Fibroblast of skin of scalp (primary cell): Measurements from ENCODE around the gene UNC119B.
"Not testable (repeated sequence)": the region's sequence is repeated elsewhere in the genome, so short reads cannot be mapped to it uniquely, and the experiment has no call there.

Experiments
- DNase-seq: peaks from one replicate; pipeline ENCODE4 v3.0.0-alpha.2; 2013

The UNC119B gene

DNA sequence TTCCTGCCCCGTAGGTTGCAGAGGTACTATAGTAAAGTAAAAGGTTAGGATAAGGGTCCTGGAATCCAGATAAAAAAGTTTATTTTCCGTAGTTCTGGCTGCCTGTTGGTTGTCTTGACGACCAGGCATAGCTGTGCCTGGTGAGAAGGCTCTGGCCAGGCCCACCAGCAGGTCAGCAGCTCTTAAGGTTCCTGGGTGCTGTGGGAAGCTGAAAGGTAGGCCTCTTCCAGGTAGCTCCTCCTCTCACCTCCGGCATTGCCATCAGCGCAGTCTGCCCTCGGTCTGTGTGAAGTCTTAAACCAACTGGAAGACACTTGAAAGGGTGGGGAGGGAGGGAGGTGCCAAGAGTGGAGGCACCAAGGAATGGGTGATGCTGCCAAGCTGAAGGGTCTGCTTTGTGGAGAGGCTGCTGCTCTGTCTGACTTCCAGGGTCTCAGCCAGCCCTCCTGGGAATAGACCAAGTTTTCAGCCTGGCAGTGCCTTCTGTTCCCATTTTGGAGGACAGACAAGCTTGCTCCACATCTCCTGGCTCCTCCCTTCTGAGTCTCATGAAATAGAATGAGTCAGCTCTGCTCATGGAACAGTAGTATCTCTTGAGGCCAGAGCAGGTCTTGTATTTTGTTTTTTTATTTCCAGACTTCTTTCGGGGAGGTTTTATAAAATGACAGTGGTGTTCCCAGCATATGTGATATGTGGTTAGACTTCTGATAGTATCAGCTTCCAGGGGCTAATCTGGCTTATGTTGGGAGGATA, 10.2 kb downstream of the UNC119B start:
- DNase-seq, result peak; percentile 30

- no peak for DNase-seq
Observed at GRCh38 chr12:120720987-120721801, 10.9 kb downstream of the UNC119B start.

DNA sequence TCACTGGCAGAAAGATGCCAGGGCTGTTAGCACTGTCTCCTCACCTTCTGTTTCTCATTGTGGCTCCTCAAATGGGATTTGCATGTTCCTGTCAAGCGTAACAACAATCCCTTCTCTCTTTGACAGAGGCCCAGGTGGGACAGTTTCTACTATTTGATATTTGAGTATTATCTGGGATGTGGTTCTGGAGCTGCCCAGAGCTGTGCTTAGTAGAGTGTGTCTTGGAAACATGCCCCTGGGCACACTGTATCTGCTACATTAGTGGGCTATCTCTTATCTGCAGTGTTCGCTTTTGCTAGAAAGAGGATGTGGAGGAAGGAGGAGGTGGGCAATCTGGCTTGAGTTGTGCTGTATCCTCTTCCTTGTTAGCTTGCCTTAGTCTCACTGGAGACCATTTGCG, 11.6 kb downstream of the UNC119B start:
- DNase-seq, result no peak

DNA sequence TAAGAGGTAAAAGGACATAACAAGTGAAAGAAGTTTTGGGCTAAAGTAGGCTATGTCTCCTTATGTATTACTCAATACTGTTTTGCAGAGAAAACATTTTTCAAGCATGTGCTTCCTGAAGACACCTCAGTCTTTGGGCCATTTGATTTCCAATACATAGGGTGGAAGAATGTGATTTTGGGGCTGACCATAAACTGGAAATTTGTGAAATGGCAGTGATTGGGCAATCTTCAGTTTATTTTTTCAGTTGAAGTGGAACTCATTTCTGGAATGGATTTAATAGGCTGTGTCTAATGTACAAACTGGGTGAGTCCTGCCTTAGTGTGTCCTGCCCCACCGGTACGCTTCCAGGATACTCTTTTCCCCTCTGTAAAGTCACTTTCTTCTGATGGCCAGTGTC, 12.5 kb downstream of the UNC119B start:
- DNase-seq, result no peak

DNA sequence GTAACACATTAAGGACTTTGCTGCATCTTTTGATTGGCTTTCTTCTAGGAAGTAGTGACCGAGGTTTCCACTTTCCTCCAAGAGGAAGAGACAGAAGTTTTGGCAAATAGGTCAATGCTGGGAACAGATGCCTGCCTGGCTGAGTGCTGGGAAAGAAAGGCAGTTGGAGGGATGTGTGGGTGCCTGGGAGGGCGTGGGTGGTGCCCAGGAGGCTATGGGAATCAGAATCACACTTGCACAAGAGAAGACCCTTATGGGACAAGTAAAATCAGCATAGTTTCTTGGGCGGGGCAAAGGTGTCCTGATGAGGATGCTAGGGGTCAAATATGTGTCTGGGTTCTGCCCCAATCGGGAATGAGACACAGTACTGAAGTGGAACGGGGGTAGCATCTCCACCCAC, 14.5 kb downstream of the UNC119B start:
- DNase-seq, result no peak

GRCh38 chr12:120725151-120725658, 14.9 kb downstream of the UNC119B start:
- no peak for DNase-seq

GRCh38 chr12:120725659-120726509, 15.6 kb downstream of the UNC119B start, which contains the start of gene ACADS:
Gene ACADS (plus strand): TSS chr12:120725826. CDS start chr12:120725886, 60 bp downstream.
- peak; percentile 87 for DNase-seq

DNA sequence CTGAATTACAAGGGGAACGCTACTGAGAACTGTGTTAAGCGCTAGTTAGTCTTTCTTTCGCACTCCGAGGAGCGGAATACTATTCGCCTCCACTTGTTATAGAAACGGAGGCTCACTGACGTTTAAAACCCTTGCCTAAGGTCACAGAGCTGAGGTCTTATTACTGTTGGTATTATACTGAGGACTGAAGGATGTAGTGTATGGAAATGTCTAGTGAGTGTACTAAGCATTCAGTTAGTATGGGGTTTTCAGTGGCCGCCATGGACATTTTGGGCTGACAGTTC, 16.2 kb downstream of the UNC119B start:
- DNase-seq, result no peak

- DNase-seq, result no peak
Observed at GRCh38 chr12:120726961-120727360, 16.7 kb downstream of the UNC119B start.

DNA sequence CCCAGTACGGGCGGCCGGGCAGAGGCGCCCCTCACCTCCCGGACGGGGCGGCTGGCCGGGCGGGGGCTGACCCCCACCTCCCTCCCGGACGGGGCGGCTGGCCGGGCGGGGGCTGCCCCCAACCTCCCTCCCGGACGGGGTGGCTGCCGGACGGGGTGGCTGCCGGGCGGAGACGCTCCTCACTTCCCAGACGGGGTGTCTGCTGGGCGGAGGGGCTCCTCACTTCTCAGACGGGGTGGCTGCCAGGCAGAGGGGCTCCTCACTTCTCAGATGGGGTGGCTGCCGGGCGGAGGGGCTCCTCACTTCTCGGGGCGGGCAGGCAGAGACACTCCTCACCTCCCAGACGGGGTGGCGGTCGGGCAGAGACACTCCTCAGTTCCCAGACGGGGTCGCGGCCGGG, 21.9 kb downstream of the UNC119B start:
- not testable (repeated sequence) for DNase-seq

- no peak for DNase-seq
Observed at GRCh38 chr12:120733574-120733973, 23.3 kb downstream of the UNC119B start.

- no peak for DNase-seq
Observed at GRCh38 chr12:120734210-120734609, 24.0 kb downstream of the UNC119B start.

DNA sequence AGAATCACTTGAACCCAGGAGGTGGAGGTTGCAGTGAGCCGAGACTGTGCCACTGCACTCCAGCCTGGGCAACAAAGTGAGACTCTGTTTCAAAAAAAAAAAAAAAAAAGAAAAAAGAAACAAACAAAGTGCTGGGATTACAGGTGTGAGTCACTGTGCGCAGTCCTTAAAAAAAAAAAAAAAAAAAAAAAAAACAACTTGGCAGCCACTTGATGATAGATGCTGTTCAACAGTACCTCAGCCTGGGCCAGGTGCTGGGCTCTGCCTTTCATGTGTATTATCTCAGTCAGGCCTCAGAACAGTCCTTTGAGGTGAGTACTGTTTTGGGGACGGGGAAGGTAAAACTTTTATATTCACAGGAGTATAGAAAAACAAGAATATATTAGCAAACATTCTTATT, 24.9 kb downstream of the UNC119B start:
- DNase-seq, result no peak

GRCh38 chr12:120736404-120737331, 26.4 kb downstream of the UNC119B start:
- DNase-seq, result no peak

DNA sequence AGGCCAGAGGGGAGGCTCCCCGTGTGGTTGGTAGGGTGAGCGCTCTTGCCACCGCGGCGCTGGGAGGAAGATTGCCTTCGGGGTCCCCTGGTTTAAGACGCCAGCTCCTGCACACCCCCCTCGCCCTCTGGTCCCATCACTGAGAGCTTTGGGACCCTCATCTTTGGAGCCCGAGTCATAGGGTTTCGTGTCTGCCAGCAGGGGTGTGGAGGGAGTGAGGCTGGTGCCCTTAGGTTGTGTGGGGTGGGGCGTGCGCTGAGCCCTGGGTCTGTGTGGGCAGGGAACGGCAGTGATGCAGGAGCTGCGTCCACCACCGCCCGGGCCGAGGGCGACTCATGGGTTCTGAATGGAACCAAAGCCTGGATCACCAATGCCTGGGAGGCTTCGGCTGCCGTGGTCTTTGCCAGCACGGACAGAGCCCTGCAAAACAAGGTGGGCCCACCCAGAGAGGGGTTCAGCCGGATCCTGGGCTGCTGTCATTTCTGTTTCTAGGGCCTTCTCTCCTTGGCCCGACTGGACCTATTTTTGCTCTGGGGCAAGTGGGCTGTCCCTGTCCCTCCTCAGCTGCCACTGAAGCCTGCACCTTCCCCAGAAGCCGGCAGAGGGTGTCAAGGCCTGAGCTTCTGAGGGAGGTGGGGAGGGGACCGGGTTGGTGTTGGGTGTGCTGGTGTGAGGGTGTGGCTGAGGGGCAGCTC, 27.4 kb downstream of the UNC119B start:
- no peak for DNase-seq

- no peak for DNase-seq
Observed at GRCh38 chr12:120738252-120739030, 28.2 kb downstream of the UNC119B start.

DNA sequence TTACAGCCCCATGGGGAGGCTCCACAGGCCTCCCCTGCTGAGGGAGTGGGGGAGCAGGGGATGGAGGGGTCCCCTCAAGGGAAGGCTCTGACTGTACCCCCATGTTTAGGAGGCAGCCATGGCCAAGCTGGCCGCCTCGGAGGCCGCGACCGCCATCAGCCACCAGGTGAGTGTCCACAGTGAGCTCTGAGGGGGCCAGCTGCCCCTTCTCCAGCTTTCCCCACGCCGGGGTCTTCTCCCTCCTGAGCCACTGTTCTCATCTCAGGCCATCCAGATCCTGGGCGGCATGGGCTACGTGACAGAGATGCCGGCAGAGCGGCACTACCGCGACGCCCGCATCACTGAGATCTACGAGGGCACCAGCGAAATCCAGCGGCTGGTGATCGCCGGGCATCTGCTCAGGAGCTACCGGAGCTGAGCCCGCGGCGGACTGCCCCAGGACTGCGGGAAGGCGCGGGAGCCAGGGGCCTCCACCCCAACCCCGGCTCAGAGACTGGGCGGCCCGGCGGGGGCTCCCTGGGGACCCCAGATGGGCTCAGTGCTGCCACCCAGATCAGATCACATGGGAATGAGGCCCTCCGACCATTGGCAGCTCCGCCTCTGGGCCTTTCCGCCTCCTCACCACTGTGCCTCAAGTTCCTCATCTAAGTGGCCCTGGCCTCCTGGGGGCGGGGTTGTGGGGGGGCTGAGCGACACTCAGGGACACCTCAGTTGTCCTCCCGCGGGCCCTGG, 28.9 kb downstream of the UNC119B start:
- no peak for DNase-seq

DNA sequence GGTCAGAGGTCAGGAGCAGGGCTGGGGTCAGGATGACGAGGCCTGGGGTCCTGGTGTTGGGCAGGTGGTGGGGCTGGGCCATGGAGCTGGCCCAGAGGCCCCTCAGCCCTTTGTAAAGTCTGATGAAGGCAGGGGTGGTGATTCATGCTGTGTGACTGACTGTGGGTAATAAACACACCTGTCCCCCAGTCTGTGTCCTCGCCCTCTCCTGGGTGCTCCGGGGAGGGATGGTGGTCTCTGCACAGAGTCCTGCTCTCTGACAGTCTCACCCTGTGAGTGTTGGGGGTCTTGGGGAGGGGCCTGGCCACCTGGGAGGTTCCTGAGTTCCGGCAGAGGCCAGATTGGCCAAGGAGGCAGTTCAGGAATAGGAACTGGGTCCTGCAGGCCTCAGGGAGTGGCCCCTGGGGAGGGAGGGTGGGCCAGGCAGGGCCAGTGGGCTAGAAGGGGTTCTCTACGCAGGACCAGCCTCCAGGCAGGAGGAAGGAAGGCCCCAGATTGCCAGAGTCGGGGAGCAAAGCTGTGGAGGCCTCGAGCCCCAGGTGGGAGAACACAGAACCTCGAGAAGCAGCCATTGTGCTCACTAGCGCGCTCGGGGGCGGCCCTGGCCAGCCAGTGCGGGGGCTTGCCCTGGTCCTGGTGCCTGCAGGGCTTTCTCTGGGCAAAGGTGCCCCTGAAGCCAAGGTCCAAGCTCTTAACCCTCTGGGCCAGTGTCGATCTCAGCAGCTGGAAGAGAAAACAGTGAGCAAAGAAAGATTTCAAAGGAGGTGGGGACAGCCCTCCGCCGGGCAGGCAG, 29.8 kb downstream of the UNC119B start:
- DNase-seq, result no peak

DNA sequence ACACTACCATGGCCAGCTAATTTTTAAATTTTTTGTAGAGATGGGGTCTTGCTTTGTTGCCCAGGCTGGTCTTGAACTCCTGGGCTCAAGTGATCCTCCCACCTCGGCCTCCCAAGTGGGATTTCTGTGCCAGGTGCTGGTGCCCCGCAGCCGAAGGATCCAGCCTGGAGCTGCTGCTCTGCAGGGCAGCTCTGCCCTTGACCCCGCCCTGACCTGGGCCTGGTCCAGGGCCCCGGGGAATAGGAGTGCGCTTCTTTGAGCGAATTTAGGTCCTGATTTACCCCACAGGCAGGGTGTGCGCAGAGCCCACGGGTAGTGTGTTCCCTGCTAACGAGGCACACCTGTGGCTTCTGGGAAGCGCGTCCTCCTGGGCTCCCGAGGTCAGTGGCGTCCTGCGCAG, 30.6 kb downstream of the UNC119B start:
- DNase-seq, result no peak
